Vagina (tissue), 2 donors: ENCODE results near the gene SHCBP1. TPM values are rescaled to one million over a fixed set of nuclear protein-coding genes. Genes with fewer than 3 reads are reported as not detected.

Experiments
- DNase-seq, 2 donors: peaks; one replicate each; pipeline ENCODE4 v3.0.0-alpha.2; 2017; ENCODE audit errors: extremely low spot score in 2 of 2
- H3K27ac ChIP-seq: fragments of 200-600 bp; sonication (generic); one replicate; pipeline ENCODE4 v1.5.1; 2019
- H3K27me3 ChIP-seq: fragments of 200-600 bp; sonication (generic); one replicate; pipeline ENCODE4 v1.5.1; 2019
- H3K36me3 ChIP-seq, 2 donors: fragments of 200-600 bp; sonication (generic); one replicate each; pipeline ENCODE4 v1.5.1; 2017 to 2019
- H3K4me1 ChIP-seq: fragments of 200-600 bp; sonication (generic); one replicate; pipeline ENCODE4 v1.5.1; 2019
- H3K4me3 ChIP-seq, 2 donors: fragments of 200-600 bp; sonication (generic); 1 replicate in 1 of 2; 2 replicates in 1 of 2; pipeline ENCODE4 v1.5.1; 2016 to 2019
- H3K9me3 ChIP-seq: fragments of 200-600 bp; sonication (generic); one replicate; pipeline ENCODE4 v1.5.1; 2019
- POLR2A ChIP-seq, 2 donors: fragments of 450-650 bp; IDR thresholded peaks; one replicate each; pipeline ENCODE4 v1.6.1; 2017; ENCODE audit warnings: antibody characterized with exemption in 2 of 2, mild to moderate bottlenecking in 2 of 2, moderate library complexity in 2 of 2
- POLR2AphosphoS5 ChIP-seq, 2 donors: sonication (generic); formaldehyde crosslinking; IDR thresholded peaks; one replicate each; pipeline ENCODE4 v1.9.0; 2017; ENCODE audit warnings: antibody characterized with exemption in 2 of 2, mild to moderate bottlenecking in 2 of 2, low read depth in 1 of 2; ENCODE audit not compliant: insufficient read depth in 1 of 2
- intact Hi-C: fragments of 100-400 bp; cut with DNase I; formaldehyde crosslinking; loops from one replicate; pipeline ENCODE4 v1.15.1; 2023
- total RNA-seq: library from RNA; depleted of rRNA; stranded (reverse); fragments of >200 nt; gene quantifications from one replicate; pipeline ENCODE4 v1.2.3, GENCODE V29; 2016
- TF ChIP-seq, protein P1 (sequence below), 3 experiments: fragments of 450-650 bp in 2 of 3; fragments of 200-600 bp in 1 of 3; sonication (generic) in 1 of 3; IDR thresholded peaks; one replicate each; pipeline ENCODE4 v1.5.1; 2017 to 2019; ENCODE audit warnings: antibody characterized with exemption in 3 of 3, mild to moderate bottlenecking in 2 of 3, moderate library complexity in 2 of 3

Gene SHCBP1
- total RNA-seq, 1 donor from 2014 or later: 0.74 TPM

DNA sequence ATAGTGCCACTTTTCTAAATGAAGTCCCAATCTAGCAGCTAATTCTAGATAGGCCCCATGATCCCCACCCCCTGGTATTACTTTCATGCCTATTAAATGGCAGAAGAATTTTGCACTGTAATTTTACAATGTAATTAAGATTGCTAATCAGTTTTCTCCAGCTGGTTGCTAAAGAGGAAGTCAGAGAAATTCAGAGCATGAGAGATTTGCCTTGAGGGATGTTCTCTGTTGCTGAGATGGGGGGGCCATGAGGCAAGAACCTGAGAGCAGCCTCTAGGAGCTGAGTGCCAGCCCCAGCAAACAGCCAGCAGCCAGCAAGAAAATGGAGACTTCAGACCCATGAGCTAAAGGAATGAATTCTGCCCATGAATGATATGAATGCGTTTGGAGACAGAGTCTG, 38.9 kb downstream of the SHCBP1 start:
- no peak for DNase-seq
- Histone ChIP-seq H3K4me1 (no peaks in the 10 kb centered on the region), H3K9me3 (peaks cover 8% of the 10 kb centered on the region), H3K4me3 (no peak overlapping the region), H3K27me3 (no peaks in the 10 kb centered on the region), H3K27ac (no peak overlapping the region), H3K36me3 (no peaks in the 10 kb centered on the region)
- intact Hi-C loops: no loop called here
- TF ChIP-seq, protein P1, sequence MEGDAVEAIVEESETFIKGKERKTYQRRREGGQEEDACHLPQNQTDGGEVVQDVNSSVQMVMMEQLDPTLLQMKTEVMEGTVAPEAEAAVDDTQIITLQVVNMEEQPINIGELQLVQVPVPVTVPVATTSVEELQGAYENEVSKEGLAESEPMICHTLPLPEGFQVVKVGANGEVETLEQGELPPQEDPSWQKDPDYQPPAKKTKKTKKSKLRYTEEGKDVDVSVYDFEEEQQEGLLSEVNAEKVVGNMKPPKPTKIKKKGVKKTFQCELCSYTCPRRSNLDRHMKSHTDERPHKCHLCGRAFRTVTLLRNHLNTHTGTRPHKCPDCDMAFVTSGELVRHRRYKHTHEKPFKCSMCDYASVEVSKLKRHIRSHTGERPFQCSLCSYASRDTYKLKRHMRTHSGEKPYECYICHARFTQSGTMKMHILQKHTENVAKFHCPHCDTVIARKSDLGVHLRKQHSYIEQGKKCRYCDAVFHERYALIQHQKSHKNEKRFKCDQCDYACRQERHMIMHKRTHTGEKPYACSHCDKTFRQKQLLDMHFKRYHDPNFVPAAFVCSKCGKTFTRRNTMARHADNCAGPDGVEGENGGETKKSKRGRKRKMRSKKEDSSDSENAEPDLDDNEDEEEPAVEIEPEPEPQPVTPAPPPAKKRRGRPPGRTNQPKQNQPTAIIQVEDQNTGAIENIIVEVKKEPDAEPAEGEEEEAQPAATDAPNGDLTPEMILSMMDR (IDR thresholded peaks at IDR 0.05): no peak
- TF ChIP-seq POLR2AphosphoS5 (IDR thresholded peaks at IDR 0.05; ENCODE audit: insufficient read depth in 1 of 2, low read depth in 1 of 2): no peak
- no peak for TF ChIP-seq POLR2A (IDR thresholded peaks at IDR 0.05)

DNA sequence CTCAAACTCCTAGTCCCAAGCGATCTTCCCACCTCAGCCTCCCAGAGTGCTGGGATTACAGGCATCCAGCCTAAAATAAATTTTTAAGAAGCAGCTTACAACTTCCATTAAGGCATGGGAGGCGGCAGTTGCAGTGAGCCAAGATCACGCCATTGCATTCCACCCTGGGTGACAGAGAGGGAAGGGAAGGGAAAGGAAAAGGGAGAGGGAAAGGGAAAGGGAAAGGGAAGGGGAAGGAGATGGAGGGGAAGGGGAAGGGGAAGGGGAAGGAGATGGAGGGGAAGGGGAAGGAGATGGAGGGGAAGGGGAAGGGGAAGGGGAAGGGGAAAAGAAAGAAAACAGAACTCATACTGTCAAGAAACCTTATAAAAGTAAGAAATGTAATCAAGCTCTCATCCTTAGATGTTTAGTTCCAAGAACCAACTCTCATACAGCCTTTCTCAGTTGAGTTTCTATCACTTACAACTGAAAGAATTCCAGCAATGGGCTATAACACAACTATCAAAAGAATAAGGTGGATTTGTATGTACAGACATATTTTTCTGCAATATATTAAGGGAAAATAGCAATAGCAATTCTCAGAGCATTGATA, 43.1 kb downstream of the SHCBP1 start:
- Histone ChIP-seq H3K27me3 (no peaks in the 10 kb centered on the region), H3K9me3 (no peaks in the 10 kb centered on the region), H3K27ac (no peak overlapping the region), H3K4me3 (no peak overlapping the region), H3K36me3 (no peaks in the 10 kb centered on the region), H3K4me1 (no peaks in the 10 kb centered on the region)
- no peak for DNase-seq
- TF ChIP-seq, protein P1 (IDR thresholded peaks at IDR 0.05): no peak
- no peak for TF ChIP-seq POLR2A (IDR thresholded peaks at IDR 0.05)
- TF ChIP-seq POLR2AphosphoS5 (IDR thresholded peaks at IDR 0.05; ENCODE audit: insufficient read depth in 1 of 2, low read depth in 1 of 2): no peak
- intact Hi-C loops: no loop called here

DNA sequence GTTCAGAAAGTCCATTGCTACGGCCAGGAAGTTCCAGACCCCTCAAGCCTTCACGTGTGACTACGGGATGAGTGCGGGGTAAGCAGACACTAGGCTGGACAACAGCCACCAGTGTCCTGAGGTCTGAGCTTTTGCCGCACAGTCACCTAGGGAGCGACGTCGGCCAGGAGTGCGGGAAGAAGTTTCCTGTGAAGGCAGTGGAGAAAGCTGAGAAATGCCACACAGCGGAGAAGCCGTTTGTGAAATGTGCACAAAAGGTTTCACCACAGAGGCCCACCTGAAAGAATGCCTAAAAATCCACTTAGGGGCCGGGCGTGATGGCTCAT, 47.4 kb downstream of the SHCBP1 start:
- no peak for TF ChIP-seq POLR2AphosphoS5 (IDR thresholded peaks at IDR 0.05; ENCODE audit: insufficient read depth in 1 of 2, low read depth in 1 of 2)
- TF ChIP-seq, protein P1 (IDR thresholded peaks at IDR 0.05): no peak
- TF ChIP-seq POLR2A (IDR thresholded peaks at IDR 0.05): no peak
- Histone ChIP-seq H3K36me3 (no peaks in the 10 kb centered on the region), H3K9me3 (no peaks in the 10 kb centered on the region), H3K4me3 (no peak overlapping the region), H3K27me3 (no peaks in the 10 kb centered on the region), H3K27ac (no peak overlapping the region), H3K4me1 (no peaks in the 10 kb centered on the region)
- intact Hi-C loops: no loop called here
- no peak for DNase-seq

DNA sequence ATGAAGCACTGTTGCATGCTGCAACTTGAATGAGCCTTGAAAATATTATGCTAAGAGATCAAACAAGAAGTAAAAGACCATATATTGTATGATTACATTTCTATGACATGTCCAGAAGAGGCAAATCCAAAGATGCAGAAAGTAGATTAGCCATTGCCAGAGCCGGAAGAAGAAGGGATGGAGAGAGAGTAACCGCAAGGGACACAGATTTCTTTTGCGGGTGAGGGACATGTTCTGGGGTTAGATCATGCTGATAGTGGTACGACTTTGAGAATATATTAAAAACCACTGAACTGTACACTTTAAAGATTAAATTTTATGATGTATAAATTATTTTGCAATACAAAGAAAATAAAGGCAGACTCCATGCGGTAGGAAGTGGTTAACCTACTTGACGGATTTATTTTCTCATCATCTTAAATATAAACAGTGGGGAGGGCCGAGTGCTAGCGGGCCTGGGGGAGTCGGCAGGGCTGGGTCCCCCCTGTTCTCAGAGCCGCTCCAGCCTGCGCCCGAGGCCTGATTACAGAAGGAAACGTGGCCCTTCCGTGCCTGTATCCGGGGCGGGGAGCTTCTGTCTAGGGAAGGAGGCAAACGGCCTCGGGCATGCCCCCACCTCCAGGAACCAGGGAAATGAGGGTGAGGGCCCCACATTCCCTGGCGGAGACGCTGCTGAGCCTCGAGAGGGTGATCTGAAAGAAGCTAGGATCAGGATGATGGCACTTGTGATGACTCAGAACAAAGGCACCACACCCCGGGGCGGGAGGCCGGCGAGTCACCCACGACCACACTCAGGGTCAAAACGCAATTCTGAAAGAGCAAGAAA, 48.0 kb downstream of the SHCBP1 start:
- DNase-seq: no peak
- H3K27me3 ChIP-seq: no peaks in the 10 kb centered on the region
- intact Hi-C loops: no loop called here
- H3K4me3 ChIP-seq: no peak overlapping the region
- H3K27ac ChIP-seq: no peak overlapping the region
- no peaks in the 10 kb centered on the region for H3K36me3 ChIP-seq
- H3K9me3 ChIP-seq: no peaks in the 10 kb centered on the region
- TF ChIP-seq POLR2AphosphoS5 (IDR thresholded peaks at IDR 0.05; ENCODE audit: insufficient read depth in 1 of 2, low read depth in 1 of 2) (no peak), POLR2A (IDR thresholded peaks at IDR 0.05) (no peak)
- TF ChIP-seq, protein P1 (IDR thresholded peaks at IDR 0.05): no peak
- no peaks in the 10 kb centered on the region for H3K4me1 ChIP-seq

DNA sequence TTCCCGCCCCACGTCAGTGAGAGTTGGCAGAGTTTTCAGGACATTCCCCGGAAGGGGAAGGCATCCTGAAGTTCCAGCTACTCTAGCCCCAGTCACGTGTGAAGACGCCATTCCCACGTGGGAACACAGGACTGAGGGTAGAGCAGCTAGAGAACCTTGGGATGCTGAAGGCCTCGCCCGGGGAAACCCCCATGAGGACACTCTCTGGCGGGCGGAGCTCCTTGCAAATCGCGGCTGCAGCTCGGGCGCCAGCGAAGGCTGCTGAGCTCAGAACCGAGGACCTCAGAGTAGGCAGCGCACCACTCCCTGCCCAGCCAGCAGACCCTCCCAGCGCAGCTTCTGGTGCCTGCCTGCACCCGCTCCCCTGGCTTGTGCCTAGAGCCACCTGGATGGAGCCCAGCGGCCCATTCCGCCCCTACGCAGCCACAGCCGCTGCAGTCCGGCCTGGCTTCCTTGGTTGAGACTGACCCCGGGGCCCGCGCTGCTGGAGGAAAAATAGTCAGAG, 51.9 kb downstream of the SHCBP1 start:
- no peak for TF ChIP-seq POLR2A (IDR thresholded peaks at IDR 0.05)
- TF ChIP-seq, protein P1 (IDR thresholded peaks at IDR 0.05): no peak
- TF ChIP-seq POLR2AphosphoS5 (IDR thresholded peaks at IDR 0.05; ENCODE audit: insufficient read depth in 1 of 2, low read depth in 1 of 2): no peak
- intact Hi-C loops: no loop called here
- Histone ChIP-seq H3K36me3 (no peaks in the 10 kb centered on the region), H3K4me1 (no peaks in the 10 kb centered on the region), H3K4me3 (no peak overlapping the region), H3K9me3 (no peaks in the 10 kb centered on the region), H3K27me3 (no peaks in the 10 kb centered on the region), H3K27ac (no peak overlapping the region)
- DNase-seq: no peak
